ENCODE data around the gene RAP1GAP2.
"Not testable (repeated sequence)": the region's sequence is repeated elsewhere in the genome, so short reads cannot be mapped to it uniquely, and the experiment has no call there.

The RAP1GAP2 gene

GRCh38 chr17:2978116-2978515 lies 181.9 kb downstream of the RAP1GAP2 start:
- no peak for DNase-seq

GRCh38 chr17:2978991-2979390 lies 182.8 kb downstream of the RAP1GAP2 start:
- DNase-seq = no peak

- DNase-seq = no peak
These were observed 184.1 kb downstream of the RAP1GAP2 start for GRCh38 chr17:2980211-2980903.

GRCh38 chr17:2980904-2981246 lies 184.6 kb downstream of the RAP1GAP2 start:
- DNase-seq = no peak

- DNase-seq = no peak
These were observed 185.1 kb downstream of the RAP1GAP2 start for GRCh38 chr17:2981325-2981724.

GRCh38 chr17:2982854-2983253 lies 186.6 kb downstream of the RAP1GAP2 start:
- DNase-seq = no peak

- no peak for DNase-seq
These were observed 187.0 kb downstream of the RAP1GAP2 start for GRCh38 chr17:2983255-2983654.

GRCh38 chr17:2985318-2985717 lies 189.1 kb downstream of the RAP1GAP2 start:
- no peak for DNase-seq

GRCh38 chr17:2986925-2987324 lies 190.7 kb downstream of the RAP1GAP2 start:
- DNase-seq = no peak

- DNase-seq = not testable (repeated sequence)
These were observed 193.2 kb downstream of the RAP1GAP2 start for GRCh38 chr17:2989396-2989795.

- no peak for DNase-seq
These were observed 193.6 kb downstream of the RAP1GAP2 start for GRCh38 chr17:2989855-2990254.

GRCh38 chr17:2990396-2990795 lies 194.2 kb downstream of the RAP1GAP2 start:
- DNase-seq = no peak

GRCh38 chr17:2991396-2992180 lies 195.3 kb downstream of the RAP1GAP2 start:
- DNase-seq = not testable (repeated sequence)

- no peak for DNase-seq
These were observed 198.2 kb downstream of the RAP1GAP2 start for GRCh38 chr17:2994441-2994840.

GRCh38 chr17:2995377-2995776 lies 199.1 kb downstream of the RAP1GAP2 start:
- DNase-seq = no peak

- DNase-seq = no peak
These were observed 199.9 kb downstream of the RAP1GAP2 start for GRCh38 chr17:2995886-2996809.

GRCh38 chr17:2996810-2997670 lies 200.8 kb downstream of the RAP1GAP2 start:
- no peak for DNase-seq

GRCh38 chr17:2998469-2998901 lies 202.2 kb downstream of the RAP1GAP2 start:
- not testable (repeated sequence) for DNase-seq

- DNase-seq = no peak
These were observed 206.5 kb downstream of the RAP1GAP2 start for GRCh38 chr17:3002538-3003295.

GRCh38 chr17:3003296-3004149 lies 207.3 kb downstream of the RAP1GAP2 start:
- no peak for DNase-seq

Measured in activated CD4-positive, alpha-beta T cell treated with anti-CD3 and anti-CD28 coated beads for 4 hours (primary cell).